A673 (cell line): ENCODE data around the gene EXD3. TPM values are rescaled to one million over a fixed set of nuclear protein-coding genes. Genes with fewer than 3 reads are reported as not detected.

Experiments used
- BruUV-seq: library from RNA; stranded (reverse); fragments of 400-500 nt; replicated peaks from 2 replicates; lab custom pipeline; 2021; lab: Mats Ljungman, UMichigan
- CTCF ChIA-PET: fragments of 300-600 bp; sonication (Branson Sonifier 250); formaldehyde crosslinking; loops from one replicate; lab custom pipeline; 2022; ENCODE audit warnings: antibody characterized with exemption; lab: Charles Lee
- POLR2A ChIA-PET: fragments of 300-600 bp; sonication (Branson Sonifier 250); formaldehyde crosslinking; loops from one replicate; lab custom pipeline; 2022; ENCODE audit warnings: antibody characterized with exemption; ENCODE audit not compliant: low non-redundant PET; lab: Charles Lee
- DNase-seq: peaks from one replicate; pipeline ENCODE4 v3.0.0-alpha.2; 2015; ENCODE audit warnings: low spot score
- H3K27ac ChIP-seq: fragments of 200-600 bp; sonication (generic); 2 replicates; pipeline ENCODE4 v1.5.1; 2016; ENCODE audit warnings: mixed run types, low read depth, mild to moderate bottlenecking, mixed read lengths, antibody characterized with exemption, low read length; ENCODE audit not compliant: poor library complexity, severe bottlenecking
- H3K27me3 ChIP-seq: fragments of 200-600 bp; sonication (generic); replicated peaks from 2 replicates; pipeline ENCODE4 v1.6.1; 2017; ENCODE audit warnings: mixed run types, low read depth, mild to moderate bottlenecking, mixed read lengths, antibody characterized with exemption, low read length; ENCODE audit not compliant: insufficient read depth, poor library complexity
- H3K36me3 ChIP-seq: fragments of 200-600 bp; sonication (generic); 2 replicates; pipeline ENCODE4 v1.6.1; 2016; ENCODE audit warnings: mixed run types, mild to moderate bottlenecking, mixed read lengths, antibody characterized with exemption, low read length; ENCODE audit not compliant: insufficient read depth, poor library complexity, severe bottlenecking
- H3K4me1 ChIP-seq: fragments of 200-600 bp; sonication (generic); 2 replicates; pipeline ENCODE4 v1.6.1; 2017; ENCODE audit warnings: mixed run types, mild to moderate bottlenecking, mixed read lengths, antibody characterized with exemption, low read length; ENCODE audit not compliant: insufficient read depth, poor library complexity, severe bottlenecking
- H3K4me3 ChIP-seq: fragments of 200-600 bp; sonication (generic); 2 replicates; pipeline ENCODE4 v1.5.1; 2016; ENCODE audit warnings: low read depth, mixed run types, mild to moderate bottlenecking, mixed read lengths, low read length; ENCODE audit not compliant: poor library complexity, severe bottlenecking
- H3K9me3 ChIP-seq: fragments of 200-600 bp; sonication (generic); 2 replicates; pipeline ENCODE4 v1.6.1; 2016; ENCODE audit warnings: mixed run types, low read depth, mild to moderate bottlenecking, mixed read lengths, antibody characterized with exemption, low read length; ENCODE audit not compliant: poor library complexity, severe bottlenecking
- CTCF ChIP-seq: fragments of 300-800, 200-600 bp; sonication (generic); conservative IDR thresholded peaks from 2 replicates; pipeline ENCODE4 v1.5.1; 2017; ENCODE audit warnings: low read depth, mild to moderate bottlenecking, antibody characterized with exemption, low read length, moderate library complexity, mixed read lengths
- EZH2 ChIP-seq: fragments of 200-600 bp; sonication (generic); IDR thresholded peaks from 2 replicates; pipeline ENCODE4 v1.6.1; 2017; ENCODE audit warnings: borderline replicate concordance, low read depth, mild to moderate bottlenecking, mixed read lengths, antibody characterized with exemption, low read length; ENCODE audit not compliant: poor library complexity, severe bottlenecking
- intact Hi-C: fragments of 100-400 bp; cut with micrococcal nuclease; formaldehyde crosslinking; loops from one replicate; pipeline ENCODE4 v1.10.0; 2022; ENCODE audit not compliant: unreplicated experiment
- total RNA-seq: library from RNA; stranded (reverse); gene quantifications from 2 replicates; pipeline ENCODE4 v1.2.3, GENCODE V29; 2021

EXD3 gene
- total RNA-seq, 1 experiment from 2014 or later = 6.3 TPM

- H3K36me3 ChIP-seq = peaks cover 16% of the 10 kb centered on the region
- no peak for DNase-seq
- TF ChIP-seq CTCF = no peak
- no peak for TF ChIP-seq EZH2
- intact Hi-C loops = no loop called here
- H3K27ac ChIP-seq = no peak overlapping the region
- ChIA-PET POLR2A (no interaction called here), CTCF (no interaction called here)
- H3K4me1 ChIP-seq = peaks cover 13% of the 10 kb centered on the region
- no peaks in the 10 kb centered on the region for H3K9me3 ChIP-seq
- H3K4me3 ChIP-seq = no peak overlapping the region
- BruUV-seq = no TSS peak
- no peaks in the 10 kb centered on the region for H3K27me3 ChIP-seq
Observed at GRCh38 chr9:137272241-137273094, 150.5 kb downstream of the EXD3 start.

- BruUV-seq = no TSS peak
- H3K4me3 ChIP-seq = no peak overlapping the region
- no peak overlapping the region for H3K27ac ChIP-seq
- ChIA-PET POLR2A (no interaction called here), CTCF (no interaction called here)
- TF ChIP-seq EZH2 = no peak
- TF ChIP-seq CTCF = no peak
- H3K4me1 ChIP-seq = peaks cover 5% of the 10 kb centered on the region
- peaks cover 20% of the 10 kb centered on the region for H3K36me3 ChIP-seq
- no peaks in the 10 kb centered on the region for H3K27me3 ChIP-seq
- DNase-seq = no peak
- intact Hi-C loops = no loop called here
- H3K9me3 ChIP-seq = no peaks in the 10 kb centered on the region
Observed at GRCh38 chr9:137271696-137272076, 151.3 kb downstream of the EXD3 start.

- no peak overlapping the region for H3K27ac ChIP-seq
- intact Hi-C loops = no loop called here
- no peaks in the 10 kb centered on the region for H3K9me3 ChIP-seq
- no peaks in the 10 kb centered on the region for H3K27me3 ChIP-seq
- ChIA-PET CTCF (no interaction called here), POLR2A (no interaction called here)
- H3K4me1 ChIP-seq = no peaks in the 10 kb centered on the region
- no peak for DNase-seq
- BruUV-seq = no TSS peak
- peaks cover 25% of the 10 kb centered on the region for H3K36me3 ChIP-seq
- no peak for TF ChIP-seq EZH2
- TF ChIP-seq CTCF = no peak
- H3K4me3 ChIP-seq = no peak overlapping the region
Observed at GRCh38 chr9:137270929-137271695, 151.8 kb downstream of the EXD3 start.
